HG03196 (cell line): ENCODE measurements around the gene TSPEAR.

Experiments
- ATAC-seq: cut with Tn5 transposase; IDR thresholded peaks from one replicate; pipeline ENCODE4 v1.9.1; 2021; ENCODE audit not compliant: unreplicated experiment

TSPEAR gene

GRCh38 chr21:44521928-44522752 is 189.2 kb downstream of the TSPEAR start:
- no peak for ATAC-seq

- no peak for ATAC-seq
These were observed 190.0 kb downstream of the TSPEAR start for GRCh38 chr21:44521301-44521927.

- no peak for ATAC-seq
These were observed 190.8 kb downstream of the TSPEAR start for GRCh38 chr21:44520326-44521300.

GRCh38 chr21:44519346-44520325 is 191.7 kb downstream of the TSPEAR start:
- ATAC-seq, result no peak

GRCh38 chr21:44518686-44519085 is 192.7 kb downstream of the TSPEAR start:
- no peak for ATAC-seq

GRCh38 chr21:44517175-44517899 is 194.0 kb downstream of the TSPEAR start:
- no peak for ATAC-seq

- no peak for ATAC-seq
These were observed 194.6 kb downstream of the TSPEAR start for GRCh38 chr21:44516828-44517174.

- no peak for ATAC-seq
These were observed 195.0 kb downstream of the TSPEAR start for GRCh38 chr21:44516342-44516741.

- ATAC-seq, result no peak
These were observed 195.8 kb downstream of the TSPEAR start for GRCh38 chr21:44515359-44516165.

- ATAC-seq, result no peak
These were observed 196.5 kb downstream of the TSPEAR start for GRCh38 chr21:44514746-44515358.

GRCh38 chr21:44514218-44514520 is 197.2 kb downstream of the TSPEAR start:
- no peak for ATAC-seq

GRCh38 chr21:44513389-44514217 is 197.8 kb downstream of the TSPEAR start:
- ATAC-seq, result no peak

- no peak for ATAC-seq
These were observed 198.6 kb downstream of the TSPEAR start for GRCh38 chr21:44512496-44513388.

- ATAC-seq, result no peak
These were observed 199.5 kb downstream of the TSPEAR start for GRCh38 chr21:44511938-44512275.

- ATAC-seq, result no peak
These were observed 200.0 kb downstream of the TSPEAR start for GRCh38 chr21:44511219-44511937.
